Endodermal cell (in vitro differentiated cells): ENCODE data around the gene ADAMTS12. TPM values are rescaled to one million over a fixed set of nuclear protein-coding genes. Genes with fewer than 3 reads are reported as not detected.
A peak's percentile ranks its signal among the peaks of the same experiment; 100 is the strongest.

Experiments
- DNase-seq: peaks from one replicate; pipeline ENCODE4 v3.0.0-alpha.2; 2017
- H3K27ac ChIP-seq: 2 replicates; pipeline ENCODE4 v1.5.1; 2013; ENCODE audit warnings: mild to moderate bottlenecking, low read depth, low read length, moderate library complexity
- H3K27me3 ChIP-seq: 2 replicates; pipeline ENCODE4 v1.6.1; 2013; ENCODE audit warnings: mild to moderate bottlenecking, low read length, moderate library complexity; ENCODE audit not compliant: insufficient read depth, control insufficient read depth, poor library complexity, severe bottlenecking
- H3K36me3 ChIP-seq: 2 replicates; pipeline ENCODE4 v1.7.0; 2013; ENCODE audit warnings: mild to moderate bottlenecking, low read length, moderate library complexity; ENCODE audit not compliant: control insufficient read depth, insufficient read depth
- H3K4me1 ChIP-seq: one replicate; pipeline ENCODE4 v1.7.0; 2013; ENCODE audit warnings: low read length; ENCODE audit not compliant: control insufficient read depth, insufficient read depth
- H3K4me3 ChIP-seq: 2 replicates; pipeline ENCODE4 v1.5.1; 2013; ENCODE audit warnings: mild to moderate bottlenecking, low read length, moderate library complexity
- H3K9ac ChIP-seq: 2 replicates; pipeline ENCODE4 v1.6.1; 2013; ENCODE audit warnings: mild to moderate bottlenecking, low read length, moderate library complexity; ENCODE audit not compliant: poor library complexity, severe bottlenecking; ENCODE audit errors: extremely low read depth
- H3K9me3 ChIP-seq: 2 replicates; pipeline ENCODE4 v1.6.1; 2013; ENCODE audit warnings: mild to moderate bottlenecking, low read length, moderate library complexity; ENCODE audit not compliant: control insufficient read depth
- H3K27ac Mint-ChIP-seq: 2 replicates; pipeline ENCODE4 v1.8.0; 2020; ENCODE audit warnings: mixed read lengths
- H3K27me3 Mint-ChIP-seq: 2 replicates; pipeline ENCODE4 v1.8.0; 2021; ENCODE audit warnings: mild to moderate bottlenecking, mixed read lengths; ENCODE audit not compliant: insufficient read depth
- H3K36me3 Mint-ChIP-seq: 2 replicates; pipeline ENCODE4 v1.8.0; 2020; ENCODE audit warnings: low read depth, mixed read lengths
- H3K4me1 Mint-ChIP-seq: 2 replicates; pipeline ENCODE4 v1.8.0; 2020; ENCODE audit warnings: mixed read lengths
- H3K4me3 Mint-ChIP-seq: 2 replicates; pipeline ENCODE4 v1.8.0; 2020; ENCODE audit warnings: mild to moderate bottlenecking, moderate library complexity, mixed read lengths
- H3K9me3 Mint-ChIP-seq: 2 replicates; pipeline ENCODE4 v1.8.0; 2020; ENCODE audit warnings: mild to moderate bottlenecking, mixed read lengths
- WGBS, 2 experiments: methylation state at CpG; one replicate each; pipeline versions ENCODE4 v1.1.5 to v1.1.7; 2013; ENCODE audit warnings: missing lambda C conversion rate in 2 of 2, mixed read lengths in 1 of 2; ENCODE audit not compliant: insufficient coverage in 1 of 2, insufficient read length in 1 of 2; 5-methylcytosine and 5-hydroxymethylcytosine counted together
- total RNA-seq, 2 donors: library from RNA; stranded (reverse); fragmentation: NEBNext Ultra II Directional in 1 of 2; extraction: Animal tissue kit (Norgen Biotek cat#: 25700) in 1 of 2; gene quantifications; 2 replicates in 1 of 2; 3 replicates in 1 of 2; pipeline ENCODE4 v1.2.1, GENCODE V29; 2021
- TF ChIP-seq, protein P1 (sequence below): fragments of 200-600 bp; sonication (generic); conservative IDR thresholded peaks from 2 replicates; pipeline ENCODE4 v1.5.0; 2021; ENCODE audit warnings: antibody characterized with exemption, mild to moderate bottlenecking

Gene ADAMTS12
- total RNA-seq, 2 donors from 2014 or later, result 80.2 to 123 TPM

DNA sequence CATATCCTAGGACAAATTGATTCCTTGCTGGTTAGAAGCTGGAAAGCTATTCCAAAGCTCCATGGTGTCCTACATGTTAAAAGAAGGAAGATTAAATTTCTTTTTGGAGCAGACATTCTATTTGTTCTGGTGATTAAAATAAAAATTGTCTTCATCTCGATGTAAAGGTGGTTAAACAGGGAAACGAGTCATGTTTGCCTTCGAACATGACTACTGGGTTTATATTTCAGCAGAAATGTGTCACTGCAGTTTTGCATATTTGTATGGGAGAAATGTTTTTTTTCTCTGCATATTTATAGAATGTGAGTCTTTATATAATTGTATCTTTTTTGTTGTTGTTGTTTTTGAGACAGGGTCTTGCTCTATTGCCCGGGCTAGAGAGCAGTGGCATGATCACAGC, 36.4 kb downstream of the ADAMTS12 start:
- peaks cover 75% of the 10 kb centered on the region for H3K4me1 Mint-ChIP-seq
- TF ChIP-seq, protein P1, sequence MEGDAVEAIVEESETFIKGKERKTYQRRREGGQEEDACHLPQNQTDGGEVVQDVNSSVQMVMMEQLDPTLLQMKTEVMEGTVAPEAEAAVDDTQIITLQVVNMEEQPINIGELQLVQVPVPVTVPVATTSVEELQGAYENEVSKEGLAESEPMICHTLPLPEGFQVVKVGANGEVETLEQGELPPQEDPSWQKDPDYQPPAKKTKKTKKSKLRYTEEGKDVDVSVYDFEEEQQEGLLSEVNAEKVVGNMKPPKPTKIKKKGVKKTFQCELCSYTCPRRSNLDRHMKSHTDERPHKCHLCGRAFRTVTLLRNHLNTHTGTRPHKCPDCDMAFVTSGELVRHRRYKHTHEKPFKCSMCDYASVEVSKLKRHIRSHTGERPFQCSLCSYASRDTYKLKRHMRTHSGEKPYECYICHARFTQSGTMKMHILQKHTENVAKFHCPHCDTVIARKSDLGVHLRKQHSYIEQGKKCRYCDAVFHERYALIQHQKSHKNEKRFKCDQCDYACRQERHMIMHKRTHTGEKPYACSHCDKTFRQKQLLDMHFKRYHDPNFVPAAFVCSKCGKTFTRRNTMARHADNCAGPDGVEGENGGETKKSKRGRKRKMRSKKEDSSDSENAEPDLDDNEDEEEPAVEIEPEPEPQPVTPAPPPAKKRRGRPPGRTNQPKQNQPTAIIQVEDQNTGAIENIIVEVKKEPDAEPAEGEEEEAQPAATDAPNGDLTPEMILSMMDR, result no peak
- H3K27me3 ChIP-seq, result no peaks in the 10 kb centered on the region
- H3K27me3 Mint-ChIP-seq, result no peaks in the 10 kb centered on the region
- H3K9me3 ChIP-seq, result no peaks in the 10 kb centered on the region
- H3K9me3 Mint-ChIP-seq, result no peaks in the 10 kb centered on the region
- WGBS, 2 experiments, result 90 to 95% methylated on average over 4 of the region's 4 CpGs
- no peaks in the 10 kb centered on the region for H3K36me3 ChIP-seq
- no peak overlapping the region for H3K9ac ChIP-seq
- peak overlapping the region; percentile 22 for H3K27ac Mint-ChIP-seq
- H3K4me3 ChIP-seq, result no peak overlapping the region
- H3K4me1 ChIP-seq, result peaks cover 32% of the 10 kb centered on the region
- DNase-seq, result no peak
- H3K27ac ChIP-seq, result peak overlapping the region; percentile 85
- H3K4me3 Mint-ChIP-seq, result no peak overlapping the region
- H3K36me3 Mint-ChIP-seq, result peaks cover 12% of the 10 kb centered on the region

DNA sequence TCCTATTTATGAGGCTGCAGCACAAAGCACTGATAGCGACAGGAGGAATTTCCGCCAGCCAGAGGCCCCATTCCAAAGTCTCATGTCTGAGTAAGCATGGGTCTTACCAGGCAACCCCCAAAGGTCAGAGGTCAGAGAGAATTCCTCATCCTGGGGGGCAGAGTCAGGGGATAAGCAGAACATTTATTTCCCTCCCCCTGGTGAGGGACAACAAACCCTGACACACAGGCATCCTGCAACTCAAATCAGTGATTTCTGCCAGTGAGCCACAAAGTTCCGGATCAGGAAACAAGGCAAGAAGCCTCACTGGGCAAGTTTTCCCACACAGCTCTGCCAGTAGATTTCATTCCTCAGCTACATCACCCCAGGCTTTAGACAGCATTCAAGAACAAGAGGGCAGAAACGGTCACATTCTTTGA, 37.0 kb downstream of the ADAMTS12 start:
- H3K4me1 Mint-ChIP-seq, result peaks cover 75% of the 10 kb centered on the region
- Histone ChIP-seq H3K4me1 (peaks cover 35% of the 10 kb centered on the region), H3K4me3 (no peak overlapping the region), H3K27me3 (no peaks in the 10 kb centered on the region), H3K36me3 (no peaks in the 10 kb centered on the region), H3K9me3 (no peaks in the 10 kb centered on the region), H3K9ac (no peak overlapping the region), H3K27ac (peak overlapping the region; percentile 85)
- 43 to 76% methylated on average over 2 to 4 of the region's 4 CpGs for WGBS, 2 experiments
- H3K9me3 Mint-ChIP-seq, result no peaks in the 10 kb centered on the region
- peak overlapping the region; percentile 60 for H3K27ac Mint-ChIP-seq
- no peaks in the 10 kb centered on the region for H3K27me3 Mint-ChIP-seq
- no peak overlapping the region for H3K4me3 Mint-ChIP-seq
- TF ChIP-seq, protein P1, result no peak
- peaks cover 14% of the 10 kb centered on the region for H3K36me3 Mint-ChIP-seq
- DNase-seq, result no peak

DNA sequence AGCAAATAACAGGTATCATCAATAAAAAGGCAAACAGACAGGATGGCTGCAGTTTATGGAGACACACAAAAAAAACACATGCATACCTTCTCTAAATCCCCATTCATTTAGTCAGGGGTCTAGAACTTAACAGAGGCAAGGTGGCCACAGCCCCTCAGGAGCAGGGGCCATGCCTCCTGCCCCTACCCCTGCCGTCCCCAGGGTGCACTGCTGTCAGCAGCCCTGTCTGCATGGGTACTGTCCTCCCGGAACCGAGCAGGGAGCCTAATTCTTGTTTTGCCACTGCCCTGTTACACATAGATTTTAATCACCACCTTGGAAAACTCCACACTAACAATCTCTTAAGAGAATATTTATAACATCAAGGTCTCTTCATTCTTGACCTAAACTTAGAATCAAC, 39.0 kb downstream of the ADAMTS12 start:
- Mint-ChIP-seq H3K4me3 (peak overlapping the region; percentile 11), H3K36me3 (peaks cover 22% of the 10 kb centered on the region), H3K27me3 (no peaks in the 10 kb centered on the region), H3K4me1 (peaks cover 59% of the 10 kb centered on the region), H3K9me3 (no peaks in the 10 kb centered on the region), H3K27ac (peak overlapping the region; percentile 14)
- H3K4me3 ChIP-seq, result peak overlapping the region; percentile 43
- H3K27me3 ChIP-seq, result no peaks in the 10 kb centered on the region
- no peaks in the 10 kb centered on the region for H3K36me3 ChIP-seq
- H3K4me1 ChIP-seq, result peaks cover 31% of the 10 kb centered on the region
- H3K9ac ChIP-seq, result no peak overlapping the region
- no peaks in the 10 kb centered on the region for H3K9me3 ChIP-seq
- 58 to 89% methylated on average over 2 to 3 of the region's 3 CpGs for WGBS, 2 experiments
- TF ChIP-seq, protein P1, result no peak
- no peak for DNase-seq
- H3K27ac ChIP-seq, result no peak overlapping the region
